HCT116 (cell line): ENCODE data around the gene DPP6. TPM values are rescaled to one million over a fixed set of nuclear protein-coding genes. Genes with fewer than 3 reads are reported as not detected.
A peak's percentile ranks its signal among the peaks of the same experiment; 100 is the strongest.

Experiments used
- ATAC-seq: fragments of 200-7000 bp; cut with Tn5 transposase; 2 replicates; pipeline ENCODE4 v1.9.1; 2020; ENCODE audit warnings: mild to moderate bottlenecking, moderate library complexity
- BruUV-seq: library from RNA; stranded (reverse); fragments of 400-500 nt; replicated peaks from 2 replicates; lab custom pipeline; 2021; lab: Mats Ljungman, UMichigan
- CTCF ChIA-PET: fragments of 300-600 bp; sonication (Branson Sonifier 250); formaldehyde crosslinking; loops from one replicate; lab custom pipeline; 2021; ENCODE audit warnings: antibody characterized with exemption; lab: Charles Lee
- POLR2A ChIA-PET: fragments of 300-600, 350-600 bp; sonication (Branson Sonifier 250); formaldehyde crosslinking; loops from one replicate; lab custom pipeline; 2021; ENCODE audit warnings: antibody characterized with exemption; lab: Charles Lee
- RAD21 ChIA-PET, 2 experiments: fragments of 300-600 bp; sonication (Branson Sonifier 250); formaldehyde crosslinking; loops; one replicate each; lab custom pipeline; 2023; ENCODE audit warnings: low total read pairs in 2 of 2; ENCODE audit not compliant: uncharacterized antibody in 2 of 2, unreplicated experiment in 2 of 2, low non-redundant PET in 1 of 2; lab: Charles Lee
- DNase-seq: peaks from one replicate; pipeline ENCODE4 v3.0.0-alpha.2; 2010; ENCODE audit warnings: low read depth, low spot score
- H2AFZ ChIP-seq: fragments of 200-600 bp; shearing (Covaris generic), sonication (generic); 2 replicates; pipeline ENCODE4 v1.6.1; 2017; ENCODE audit warnings: low read depth, mixed run types, mixed read lengths, antibody characterized with exemption, low read length; ENCODE audit not compliant: poor library complexity, severe bottlenecking
- H3K27ac ChIP-seq: 2 replicates; pipeline ENCODE4 v1.5.1; 2012; ENCODE audit warnings: low read depth, low read length
- H3K27me3 ChIP-seq: fragments of 200-600 bp; sonication (generic); 2 replicates; pipeline ENCODE4 v1.6.1; 2016; ENCODE audit warnings: mixed run types, low read length, mixed read lengths; ENCODE audit not compliant: insufficient read depth
- H3K36me3 ChIP-seq, 2 experiments: fragments of 200-500 bp in 1 of 2; fragments of 200-600 bp in 1 of 2; sonication (Bioruptor generic) in 1 of 2; sonication (generic) in 1 of 2; 2 replicates each; pipeline versions ENCODE4 v1.5.1 to v1.6.1; 2014 to 2016; ENCODE audit warnings: low read length in 2 of 2, inconsistent platforms in 1 of 2, mixed read lengths in 1 of 2, mixed run types in 1 of 2; ENCODE audit not compliant: insufficient read depth in 2 of 2, control insufficient read depth in 1 of 2
- H3K4me1 ChIP-seq, 2 experiments: fragments of 200-600 bp in 1 of 2; sonication (generic) in 1 of 2; 2 replicates each; pipeline versions ENCODE4 v1.5.1 to v1.6.1; 2012 to 2017; ENCODE audit warnings: low read length in 2 of 2, inconsistent platforms in 1 of 2, mild to moderate bottlenecking in 1 of 2, mixed read lengths in 1 of 2, mixed run types in 1 of 2, moderate library complexity in 1 of 2; ENCODE audit not compliant: insufficient read depth in 2 of 2, control insufficient read depth in 1 of 2
- H3K4me2 ChIP-seq: fragments of 200-600 bp; sonication (generic); 2 replicates; pipeline ENCODE4 v1.6.1; 2017; ENCODE audit warnings: mixed run types, low read length, mixed read lengths
- H3K4me3 ChIP-seq, 2 experiments: fragments of 200-600 bp in 1 of 2; sonication (generic) in 1 of 2; replicated peaks in 1 of 2; 2 replicates each; pipeline ENCODE4 v1.5.1; 2011 to 2016; ENCODE audit warnings: low read length in 2 of 2, control low read depth in 1 of 2, low read depth in 1 of 2, mild to moderate bottlenecking in 1 of 2, mixed read lengths in 1 of 2, mixed run types in 1 of 2
- H3K79me2 ChIP-seq: fragments of 200-600 bp; sonication (generic); 2 replicates; pipeline ENCODE4 v1.6.1; 2017; ENCODE audit warnings: mild to moderate bottlenecking, mixed run types, low read length, moderate library complexity, mixed read lengths; ENCODE audit not compliant: insufficient read depth
- H3K9ac ChIP-seq: fragments of 200-600 bp; sonication (generic); 2 replicates; pipeline ENCODE4 v1.6.1; 2016; ENCODE audit warnings: low read length, mixed read lengths
- H3K9me2 ChIP-seq: fragments of 200-600 bp; sonication (generic), shearing (Covaris generic); 2 replicates; pipeline ENCODE4 v1.6.1; 2017; ENCODE audit warnings: mixed run types, mild to moderate bottlenecking, moderate library complexity; ENCODE audit not compliant: insufficient read depth
- H3K9me3 ChIP-seq, 2 experiments: fragments of 200-500 bp in 1 of 2; fragments of 200-600 bp in 1 of 2; sonication (Bioruptor generic) in 1 of 2; sonication (generic) in 1 of 2; 2 replicates each; pipeline ENCODE4 v1.6.1; 2014 to 2017; ENCODE audit warnings: low read length in 2 of 2, mixed read lengths in 2 of 2, inconsistent platforms in 1 of 2, low read depth in 1 of 2, mild to moderate bottlenecking in 1 of 2, mixed run types in 1 of 2, moderate library complexity in 1 of 2; ENCODE audit not compliant: control insufficient read depth in 1 of 2, insufficient read depth in 1 of 2
- H4K20me1 ChIP-seq: fragments of 200-600 bp; sonication (generic), shearing (Covaris generic); 2 replicates; pipeline ENCODE4 v1.6.1; 2017; ENCODE audit warnings: mixed run types, mild to moderate bottlenecking, moderate library complexity; ENCODE audit not compliant: insufficient read depth
- ATF3 ChIP-seq: IDR thresholded peaks from 2 replicates; pipeline ENCODE4 v1.6.1; 2012
- CBX3 ChIP-seq: IDR thresholded peaks from 2 replicates; pipeline ENCODE4 v1.6.1; 2012; ENCODE audit warnings: low read depth
- CEBPB ChIP-seq: IDR thresholded peaks from 2 replicates; pipeline ENCODE4 v1.6.1; 2012; ENCODE audit warnings: low read depth
- CTCF ChIP-seq, 3 experiments: fragments of 200-600 bp in 1 of 3; sonication (generic) in 1 of 3; IDR thresholded peaks in 2 of 3; conservative IDR thresholded peaks in 1 of 3; 2 replicates each; pipeline ENCODE4 v1.5.1; 2012 to 2017; ENCODE audit warnings: low read depth in 2 of 3, low read length in 2 of 3, antibody characterized with exemption in 1 of 3, borderline replicate concordance in 1 of 3, control low read depth in 1 of 3, mild to moderate bottlenecking in 1 of 3, mixed read lengths in 1 of 3, mixed run types in 1 of 3, moderate library complexity in 1 of 3; ENCODE audit not compliant: insufficient read depth in 1 of 3
- EGR1 ChIP-seq: IDR thresholded peaks from 2 replicates; pipeline ENCODE4 v1.6.1; 2012; ENCODE audit warnings: low read depth
- EZH2 ChIP-seq: fragments of 200-600 bp; sonication (generic); IDR thresholded peaks from 2 replicates; pipeline ENCODE4 v1.6.1; 2017; ENCODE audit warnings: antibody characterized with exemption, mixed run types
- EZH2phosphoT487 ChIP-seq: fragments of 200-600 bp; IDR thresholded peaks from 2 replicates; pipeline ENCODE4 v1.6.1; 2018; ENCODE audit warnings: antibody characterized with exemption, borderline replicate concordance
- JUND ChIP-seq: IDR thresholded peaks from 2 replicates; pipeline ENCODE4 v1.6.1; 2012
- POLR2A ChIP-seq: IDR thresholded peaks from 2 replicates; pipeline ENCODE4 v1.7.0; 2011; ENCODE audit warnings: borderline replicate concordance; ENCODE audit not compliant: insufficient read depth, insufficient read length; ENCODE audit errors: extremely low read depth
- POLR2AphosphoS5 ChIP-seq: IDR thresholded peaks from 2 replicates; pipeline ENCODE4 v1.6.1; 2011; ENCODE audit warnings: mild to moderate bottlenecking, low read depth, low read length, moderate library complexity
- RAD21 ChIP-seq: IDR thresholded peaks from 2 replicates; pipeline ENCODE4 v1.6.1; 2012; ENCODE audit warnings: low read depth, mild to moderate bottlenecking
- REST ChIP-seq: IDR thresholded peaks from 2 replicates; pipeline ENCODE4 v1.6.1; 2012; ENCODE audit warnings: low read depth
- SP1 ChIP-seq: IDR thresholded peaks from 2 replicates; pipeline ENCODE4 v1.6.1; 2012; ENCODE audit warnings: low read depth
- TCF7L2 ChIP-seq: IDR thresholded peaks from 2 replicates; pipeline ENCODE4 v1.7.0; 2011; ENCODE audit warnings: borderline replicate concordance, inconsistent platforms; ENCODE audit not compliant: insufficient read depth, insufficient read length; ENCODE audit errors: extremely low read depth
- YY1 ChIP-seq: IDR thresholded peaks from 2 replicates; pipeline ENCODE4 v1.6.1; 2011; ENCODE audit warnings: low read length, low read depth, moderate library complexity, mild to moderate bottlenecking; ENCODE audit not compliant: insufficient replicate concordance; ENCODE audit errors: extremely low read depth
- ZBTB33 ChIP-seq: IDR thresholded peaks from 2 replicates; pipeline ENCODE4 v1.6.1; 2011; ENCODE audit warnings: mild to moderate bottlenecking, low read length, moderate library complexity; ENCODE audit not compliant: insufficient replicate concordance; ENCODE audit errors: extremely low read depth
- ZFX ChIP-seq: fragments of 450-650 bp; IDR thresholded peaks from 2 replicates; pipeline ENCODE4 v1.6.1; 2017
- intact Hi-C: fragments of 100-400 bp; cut with micrococcal nuclease; formaldehyde crosslinking; loops from 2 replicates; pipeline ENCODE4 v1.10.0; 2022
- total RNA-seq: library from RNA; stranded (reverse); gene quantifications from one replicate; pipeline ENCODE4 v1.2.1, GENCODE V29; 2021; ENCODE audit not compliant: unreplicated experiment

DPP6 gene
- total RNA-seq, 1 experiment from 2014 or later = not detected

GRCh38 chr7:154640266-154640865 is 588.2 kb downstream of the DPP6 start:
- TF ChIP-seq POLR2AphosphoS5 (no peak), EZH2 (no peak), CEBPB (no peak), EGR1 (no peak), JUND (no peak), ZBTB33 (no peak), YY1 (no peak), CBX3 (no peak), SP1 (no peak), EZH2phosphoT487 (no peak), POLR2A (no peak), ZFX (no peak), RAD21 (peak; percentile 24; the same call in 1 of the 2 replicates), CTCF (IDR thresholded peaks at IDR 0.05 in 2 of 3, conservative IDR thresholded peaks at IDR 0.05 in 1 of 3; ENCODE audit: borderline replicate concordance in 1 of 3, insufficient read depth in 1 of 3, low read depth in 2 of 3, low read length in 2 of 3) (0 out of 6 replicates have a peak, but pooled peaks of 1 of the 3 experiments have one; percentile 20), TCF7L2 (no peak), REST (no peak), ATF3 (no peak)
- H3K27ac ChIP-seq = no peak overlapping the region
- H3K36me3 ChIP-seq = no peaks in the 10 kb centered on the region
- H3K9me2 ChIP-seq = no peaks in the 10 kb centered on the region
- no peak for ATAC-seq
- intact Hi-C loops = no loop called here
- no peaks in the 10 kb centered on the region for H3K27me3 ChIP-seq
- H3K9ac ChIP-seq = no peak overlapping the region
- H3K4me2 ChIP-seq = no peak overlapping the region
- no peaks in the 10 kb centered on the region for H3K4me1 ChIP-seq
- ChIA-PET CTCF (no interaction called here), POLR2A (no interaction called here), RAD21 (no interaction called here)
- H2AFZ ChIP-seq = no peak overlapping the region
- no peaks in the 10 kb centered on the region for H3K79me2 ChIP-seq
- DNase-seq = no peak
- peaks cover 0 to 4% of the 10 kb centered on the region in 2 experiments; a peak in 1 of 4 replicates for H3K9me3 ChIP-seq
- H4K20me1 ChIP-seq = no peaks in the 10 kb centered on the region
- no peak overlapping the region for H3K4me3 ChIP-seq
- BruUV-seq = no TSS peak
